CD4-positive, alpha-beta T cell treated with Interleukin-17A for 4 hours (primary cell): ENCODE results near the gene PHACTR3.

ENCODE experiments used
- DNase-seq: peaks from one replicate; pipeline ENCODE4 v3.0.0-alpha.2; 2020; ENCODE audit warnings: mixed read lengths

The PHACTR3 gene

DNA sequence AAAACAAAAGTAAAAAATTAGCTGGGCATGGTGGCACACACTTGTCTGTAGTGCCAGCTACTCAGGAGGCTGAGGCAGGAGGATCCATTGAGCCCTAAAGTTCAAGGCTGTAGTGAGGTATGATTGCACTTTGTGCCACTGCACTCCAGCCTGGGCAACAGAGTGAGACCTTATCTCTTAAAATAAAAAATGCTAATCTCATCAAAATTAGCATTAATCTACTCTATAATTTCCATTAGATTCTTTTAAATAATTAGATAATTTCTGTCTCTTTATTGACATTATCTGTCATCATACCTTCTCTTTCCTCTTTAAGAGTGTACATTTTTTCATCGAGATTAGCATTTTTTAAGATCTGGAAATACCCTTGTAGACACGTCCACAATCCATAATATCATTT is 48.0 kb downstream of the PHACTR3 start:
- DNase-seq: no peak

DNA sequence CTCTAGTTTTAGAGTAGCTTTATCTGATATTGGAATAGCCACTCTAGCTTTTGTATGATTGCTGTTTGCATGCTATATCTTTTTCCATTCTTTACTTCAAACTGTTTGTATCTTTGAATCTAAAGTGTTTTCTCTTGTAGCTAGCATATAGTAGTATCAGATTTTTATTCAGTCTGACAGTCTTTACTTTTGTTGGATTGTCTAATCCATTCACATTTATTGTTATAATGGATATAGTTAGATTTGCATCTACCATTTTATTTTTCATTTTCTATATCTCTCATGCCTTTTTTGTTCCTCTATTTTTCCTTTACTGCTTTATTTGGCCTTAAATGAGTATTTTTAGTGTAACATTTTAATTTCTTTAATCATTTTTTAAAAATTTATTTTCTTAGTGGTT is 52.1 kb downstream of the PHACTR3 start:
- no peak for DNase-seq

DNA sequence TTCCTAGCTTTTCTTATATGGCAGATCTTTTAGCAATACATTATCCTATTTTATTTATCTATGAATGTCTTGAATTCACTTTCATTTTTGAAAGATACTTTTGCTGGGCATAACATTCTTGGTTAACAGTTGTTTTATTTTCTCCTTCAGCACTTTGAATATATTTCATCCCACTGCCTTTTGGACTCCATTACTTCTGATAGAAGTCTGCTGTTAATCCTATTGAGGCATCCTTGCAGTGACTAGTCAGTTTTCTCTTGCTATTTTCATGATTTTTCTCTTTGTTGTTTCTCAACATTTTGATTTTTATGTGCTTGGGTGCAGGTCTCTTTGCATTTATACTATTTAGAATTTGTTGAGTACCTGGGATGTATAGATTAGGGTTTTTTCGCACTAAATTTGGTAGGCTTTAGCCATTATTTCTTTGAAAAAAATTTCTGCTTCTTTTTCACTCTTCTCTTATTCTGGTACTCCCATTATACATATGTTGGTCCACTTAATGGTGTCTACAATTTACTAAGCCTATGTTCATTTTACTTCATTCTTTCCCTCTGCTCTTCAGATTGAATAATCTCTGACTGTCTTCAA is 53.2 kb downstream of the PHACTR3 start:
- no peak for DNase-seq

DNA sequence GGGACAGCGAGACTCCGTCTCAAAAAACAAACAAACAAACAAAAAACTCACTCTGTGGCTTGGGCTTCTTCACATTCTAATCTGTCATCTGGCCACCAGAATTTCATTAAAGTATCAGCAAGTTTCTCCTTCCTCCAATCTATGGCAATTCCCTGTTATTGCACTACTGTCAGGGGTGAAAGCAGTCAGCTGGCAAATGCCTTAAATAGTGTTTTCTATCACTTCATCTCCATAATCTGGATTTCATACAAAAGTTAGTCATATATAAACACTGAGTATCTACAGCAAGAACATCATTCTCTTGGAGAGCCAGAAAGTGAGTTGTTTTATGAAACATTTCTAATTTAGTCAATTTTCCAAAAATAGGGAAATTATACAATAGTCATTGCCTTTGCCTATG is 56.1 kb downstream of the PHACTR3 start:
- no peak for DNase-seq

DNA sequence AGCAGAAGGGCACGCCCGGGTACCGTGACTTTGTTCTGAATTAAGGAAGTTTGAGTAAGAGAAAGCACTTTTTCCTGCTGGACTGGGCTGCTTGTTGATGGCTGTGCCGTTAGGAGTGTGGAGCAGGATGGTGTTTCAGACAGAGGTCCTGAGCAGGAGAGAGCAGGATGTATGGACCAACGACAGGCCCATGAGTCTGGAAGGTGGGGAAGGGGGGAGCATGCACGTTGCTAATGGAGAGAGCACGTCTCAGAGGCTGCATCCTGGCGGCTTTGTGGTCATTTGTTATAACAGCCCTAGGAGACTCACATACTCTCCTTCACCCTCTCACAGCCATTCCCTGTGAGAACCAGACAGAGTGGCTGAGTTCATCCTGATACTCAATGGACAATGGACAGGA is 56.8 kb downstream of the PHACTR3 start:
- no peak for DNase-seq

DNA sequence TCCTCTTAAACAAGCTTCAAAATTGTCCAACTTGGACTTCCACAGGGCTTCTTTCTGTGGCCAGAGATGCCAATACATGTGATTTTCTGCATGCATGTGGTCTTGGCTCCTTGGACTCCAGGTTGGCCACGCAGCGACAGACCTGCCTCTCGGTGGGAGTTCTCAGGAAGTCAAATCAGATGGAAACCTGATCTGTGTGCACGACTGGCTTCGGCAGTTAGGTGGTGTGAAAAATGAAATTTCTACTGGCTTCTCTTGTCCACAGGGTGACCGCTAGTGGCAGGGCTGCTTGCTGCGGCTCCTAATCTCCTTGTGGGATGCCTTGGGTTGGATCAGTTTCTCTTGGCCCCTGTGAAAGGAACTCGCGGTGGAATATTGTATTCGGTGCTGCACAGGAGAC is 57.3 kb downstream of the PHACTR3 start:
- no peak for DNase-seq

DNA sequence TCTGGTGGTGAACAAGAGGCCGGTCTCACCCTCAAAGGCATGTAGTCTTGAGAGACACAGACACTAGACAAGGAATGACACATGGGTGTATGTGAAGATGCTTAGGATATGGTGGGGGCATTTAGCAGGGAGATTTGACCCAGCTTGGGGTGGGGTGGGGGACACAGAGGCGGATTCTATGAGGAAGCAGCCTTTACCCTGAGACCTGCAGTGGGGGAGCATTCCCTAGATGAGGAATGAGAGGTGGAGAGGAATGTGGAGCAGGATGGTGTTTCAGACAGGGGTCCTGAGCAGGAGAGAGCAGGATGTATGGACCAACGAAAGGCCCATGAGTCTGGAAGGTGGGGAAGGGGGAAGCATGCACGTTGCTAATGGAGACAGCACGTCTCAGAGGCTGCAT is 57.8 kb downstream of the PHACTR3 start:
- DNase-seq: no peak

DNA sequence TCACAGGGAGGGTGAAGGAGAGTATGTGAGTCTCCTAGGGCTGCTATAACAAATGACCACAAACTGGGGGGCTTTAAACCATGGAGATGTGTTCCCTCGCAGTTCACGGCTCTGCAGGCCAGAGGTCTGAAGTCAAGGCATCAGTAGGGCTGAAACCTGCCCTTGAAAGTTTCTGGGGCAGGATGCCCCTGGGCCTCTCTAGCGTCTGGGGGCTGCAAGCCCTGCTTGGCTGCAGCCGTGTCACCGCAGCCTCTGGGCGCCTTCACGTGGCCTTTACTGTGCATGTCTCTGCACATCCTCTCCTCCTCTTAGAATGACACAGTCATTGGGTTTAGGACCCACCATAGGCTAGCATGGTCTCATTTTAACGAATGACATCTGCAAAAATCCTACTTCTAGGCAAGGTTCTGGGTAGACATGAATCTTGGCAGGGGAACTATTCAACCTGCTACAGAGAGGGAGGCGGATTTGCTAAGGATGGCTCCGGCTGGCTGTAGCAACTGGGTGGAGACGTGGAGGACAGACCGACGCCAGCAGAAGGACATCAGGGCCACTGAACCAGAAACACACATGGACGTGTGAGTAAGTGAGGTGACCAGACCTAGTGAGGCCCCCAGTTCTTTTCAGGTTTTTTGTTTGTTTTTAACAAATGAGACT is 58.6 kb downstream of the PHACTR3 start:
- no peak for DNase-seq

DNA sequence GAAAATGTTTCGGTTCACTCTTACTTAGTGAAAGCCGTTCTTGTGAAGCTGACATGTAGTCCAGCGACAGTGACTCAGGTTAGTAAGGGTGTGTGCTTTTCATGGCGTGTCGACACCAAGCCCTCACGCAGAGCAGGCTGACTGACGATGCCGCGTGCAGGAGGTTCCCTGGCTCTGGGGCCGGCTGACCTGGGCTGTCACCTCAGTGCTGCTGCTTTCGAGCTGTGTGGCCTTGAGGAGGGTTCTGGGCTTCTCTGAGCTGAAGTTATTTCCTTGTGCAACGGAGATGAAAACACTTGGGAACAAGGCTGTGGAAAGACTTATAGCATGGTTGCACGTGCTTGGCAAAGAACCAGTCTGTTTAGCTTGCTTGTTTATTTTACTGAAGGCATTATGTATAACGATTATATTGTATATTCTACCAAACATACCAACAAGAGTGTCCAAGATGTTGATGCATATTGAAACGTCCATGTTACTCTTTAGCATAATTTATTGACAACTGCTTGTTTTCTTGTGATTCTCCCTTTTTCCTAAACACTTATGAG is 59.2 kb downstream of the PHACTR3 start:
- no peak for DNase-seq

DNA sequence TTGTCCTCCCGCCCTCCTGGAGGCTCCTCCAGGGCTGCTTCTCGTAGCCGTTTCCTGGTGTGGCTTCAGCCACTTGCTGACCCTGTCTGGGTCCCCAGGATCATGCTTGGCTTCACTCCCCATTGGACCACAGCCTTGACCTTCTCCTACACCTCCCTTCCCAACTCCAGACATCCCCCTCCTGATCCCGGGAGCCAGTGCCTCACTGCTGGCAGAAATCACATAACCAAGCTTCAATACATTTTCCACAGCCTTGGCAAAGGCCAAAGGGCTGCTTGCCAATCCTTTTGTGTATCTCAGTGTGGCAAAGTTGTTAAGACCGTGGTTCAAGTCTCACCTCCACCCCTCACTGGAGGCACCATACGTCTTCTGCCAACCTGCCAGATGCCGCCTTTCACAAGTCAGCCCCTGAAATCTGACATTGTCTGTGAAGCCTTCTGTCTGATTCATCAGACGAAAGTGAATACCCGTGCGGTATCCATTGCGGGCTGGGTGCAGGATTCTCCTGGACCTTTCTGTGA is 60.1 kb downstream of the PHACTR3 start:
- DNase-seq: no peak

DNA sequence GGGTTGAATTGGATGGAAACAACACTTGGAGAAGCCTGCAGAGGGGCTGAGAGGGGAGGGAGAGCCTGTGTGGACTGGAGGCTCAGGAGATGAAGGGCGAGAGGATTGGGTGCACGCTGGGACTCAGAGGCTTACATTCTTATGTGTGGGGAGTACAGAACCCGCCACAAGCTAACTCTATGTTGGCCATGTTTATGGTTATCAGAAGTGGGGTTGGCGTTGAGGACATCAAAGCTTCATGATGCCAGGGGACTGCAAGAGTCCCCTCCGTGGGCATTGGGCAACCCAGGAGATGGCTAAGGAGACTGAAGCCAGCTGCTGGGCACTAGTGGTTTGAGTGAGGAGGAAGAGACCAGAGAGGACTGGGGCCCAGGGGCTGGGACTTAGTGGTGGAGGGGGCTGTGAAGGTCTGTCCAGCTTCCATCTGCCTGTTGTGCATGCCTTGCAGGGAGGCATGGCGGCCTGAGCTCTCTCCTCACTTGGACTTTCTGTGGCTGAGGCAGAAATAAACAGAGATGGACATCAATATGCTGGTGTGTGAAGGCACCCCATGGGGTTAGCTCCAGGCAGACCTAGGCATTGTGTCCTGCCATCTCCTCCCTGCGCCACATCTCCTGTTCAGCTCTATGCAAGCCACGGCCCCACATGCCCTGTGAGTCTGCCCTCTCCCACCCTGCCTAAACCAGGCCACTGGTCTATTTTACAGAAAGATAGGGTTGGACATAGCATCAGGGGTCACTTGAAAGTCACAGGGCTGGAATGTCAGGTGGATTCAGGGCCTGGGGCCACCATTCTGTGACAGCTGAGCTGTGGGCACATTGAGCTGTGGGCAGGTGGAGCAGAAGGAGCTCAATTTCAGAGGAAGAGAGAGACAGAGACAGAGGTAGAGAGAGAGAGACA is 61.6 kb downstream of the PHACTR3 start:
- DNase-seq: no peak

DNA sequence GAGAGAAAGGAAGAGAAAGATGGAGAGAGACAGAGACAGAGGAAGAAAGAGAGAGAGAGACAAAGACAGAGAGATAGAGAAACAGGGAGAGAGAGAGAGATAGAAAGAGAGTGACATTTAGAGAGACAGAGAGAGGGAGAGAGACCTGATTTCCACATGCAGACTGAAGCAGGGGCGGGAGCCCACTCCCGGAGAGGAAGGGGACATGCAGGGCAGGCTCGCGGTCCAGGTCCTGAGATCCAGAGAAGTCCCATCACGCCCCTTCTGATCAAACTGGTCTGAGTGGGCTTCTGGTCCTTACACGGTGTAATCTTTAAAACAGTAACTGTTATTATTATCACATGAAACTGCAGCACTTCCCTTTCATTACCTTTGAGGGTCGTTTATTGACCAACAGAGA is 62.2 kb downstream of the PHACTR3 start:
- no peak for DNase-seq

DNA sequence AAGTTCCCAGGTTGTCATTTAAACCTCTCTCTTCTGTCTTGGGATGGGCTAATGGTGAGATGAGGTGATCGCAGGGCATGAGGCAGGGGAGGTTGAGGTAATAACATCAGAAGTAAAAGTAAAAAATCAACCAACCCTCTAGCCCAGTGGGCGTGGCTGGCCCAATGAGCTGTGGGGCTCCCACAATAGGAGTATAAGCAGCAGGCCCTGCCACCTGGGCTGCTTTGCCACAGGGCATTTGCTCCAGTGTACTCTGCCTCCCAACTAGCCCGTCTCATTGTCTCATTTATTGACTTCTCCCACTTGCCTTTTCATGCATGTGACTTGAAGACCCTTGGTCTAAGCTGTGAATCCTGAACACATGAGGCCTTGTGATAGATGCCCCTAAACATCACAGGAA is 62.8 kb downstream of the PHACTR3 start:
- no peak for DNase-seq

DNA sequence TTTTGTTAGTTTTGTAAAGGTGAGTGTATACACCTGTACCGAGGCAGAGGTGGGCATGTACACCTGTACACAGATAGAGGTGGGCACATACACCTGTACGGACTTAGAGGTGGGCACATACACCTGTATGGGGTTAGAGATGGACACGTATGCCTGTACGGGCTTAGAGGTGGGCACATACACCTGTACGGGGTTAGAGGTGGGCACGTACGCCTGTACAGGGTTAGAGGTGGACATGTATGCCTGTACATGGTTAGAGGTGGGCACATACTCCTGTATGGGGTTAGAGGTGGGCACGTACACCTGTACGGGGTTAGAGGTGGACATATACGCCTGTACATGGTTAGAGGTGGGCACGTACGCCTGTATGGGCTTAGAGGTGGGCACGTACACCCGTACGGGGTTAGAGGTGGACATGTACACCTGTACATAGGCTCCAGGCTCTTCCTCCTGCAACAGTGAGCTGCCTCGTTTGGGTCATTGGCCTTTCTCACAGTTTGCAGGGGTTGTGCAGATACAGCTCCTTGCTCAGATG is 63.7 kb downstream of the PHACTR3 start:
- no peak for DNase-seq

DNA sequence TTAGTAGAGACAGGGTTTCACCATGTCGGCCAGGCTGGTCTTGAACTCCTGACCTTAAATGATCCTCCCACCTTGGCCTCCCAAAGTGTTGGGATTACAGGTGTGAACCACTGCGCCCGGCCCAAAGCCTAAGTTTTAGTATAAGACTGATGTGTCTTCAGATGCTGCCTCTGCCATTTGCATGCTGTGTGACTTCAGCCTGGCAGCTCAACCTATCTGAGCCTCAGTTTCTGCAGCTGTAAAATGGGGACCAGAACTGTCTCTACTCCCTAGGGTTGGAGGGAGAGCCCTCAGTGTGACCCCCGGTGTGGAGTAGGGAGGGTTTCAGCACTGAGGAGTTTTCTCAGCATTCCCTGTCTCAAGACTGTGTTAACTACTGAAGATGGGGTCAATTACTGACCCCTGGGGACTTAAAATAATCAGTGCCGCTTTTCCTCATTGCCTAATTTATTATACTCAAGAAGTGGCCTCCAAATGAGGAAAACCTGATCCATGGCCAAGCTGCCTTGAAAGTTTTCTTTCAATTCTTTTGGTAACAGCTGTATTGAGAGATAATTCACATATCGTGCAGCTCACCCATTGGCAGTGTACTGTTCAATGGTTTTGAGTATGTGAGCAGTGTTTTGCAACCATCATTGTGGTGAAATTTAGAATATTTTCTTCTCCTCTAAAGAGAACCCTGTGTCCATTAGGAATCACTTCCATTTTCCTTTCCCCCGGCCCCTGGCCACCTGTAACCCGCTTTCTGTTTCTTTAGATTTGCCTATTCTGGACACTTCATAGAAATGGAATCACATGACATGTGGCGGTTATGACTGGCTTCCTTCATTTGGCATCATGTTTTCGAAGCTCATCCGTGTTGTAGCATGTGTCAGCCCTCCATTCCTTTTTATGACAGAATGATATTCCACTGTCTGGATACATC is 64.8 kb downstream of the PHACTR3 start:
- DNase-seq: no peak

DNA sequence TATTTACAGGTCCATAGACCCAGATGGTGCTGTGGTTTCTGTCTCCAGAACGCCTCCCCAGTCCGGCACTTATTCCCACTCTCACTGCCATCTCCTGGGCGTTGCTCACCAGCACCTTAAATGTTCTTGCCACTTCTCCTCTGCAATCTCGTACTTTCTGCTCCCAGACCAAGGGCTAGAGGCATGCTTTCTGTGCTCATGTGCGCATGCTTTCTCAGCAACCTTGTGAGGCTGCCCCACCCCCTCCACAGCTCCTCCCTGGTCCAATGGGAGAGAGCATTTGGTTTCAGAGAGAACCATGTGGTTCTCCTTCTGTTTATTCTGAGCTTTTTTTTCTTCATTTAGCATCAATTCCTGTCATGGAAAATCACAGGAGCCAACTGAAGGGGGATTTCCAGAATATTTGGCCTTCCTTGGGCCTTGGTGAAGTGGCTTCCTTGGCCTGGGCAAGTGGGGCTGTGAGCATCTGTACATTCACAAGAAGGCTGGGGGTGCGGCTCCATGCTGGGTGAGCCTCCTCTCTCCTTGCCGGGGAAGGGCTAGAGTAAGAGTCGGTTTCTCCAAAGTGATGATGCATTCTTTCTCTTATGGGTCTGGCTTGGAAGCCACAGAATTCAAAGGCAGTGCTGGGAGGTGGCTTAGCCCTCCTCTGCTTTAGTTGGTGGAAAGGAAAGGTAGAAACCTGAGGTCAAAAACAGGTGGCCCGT is 66.6 kb downstream of the PHACTR3 start:
- DNase-seq: no peak

DNA sequence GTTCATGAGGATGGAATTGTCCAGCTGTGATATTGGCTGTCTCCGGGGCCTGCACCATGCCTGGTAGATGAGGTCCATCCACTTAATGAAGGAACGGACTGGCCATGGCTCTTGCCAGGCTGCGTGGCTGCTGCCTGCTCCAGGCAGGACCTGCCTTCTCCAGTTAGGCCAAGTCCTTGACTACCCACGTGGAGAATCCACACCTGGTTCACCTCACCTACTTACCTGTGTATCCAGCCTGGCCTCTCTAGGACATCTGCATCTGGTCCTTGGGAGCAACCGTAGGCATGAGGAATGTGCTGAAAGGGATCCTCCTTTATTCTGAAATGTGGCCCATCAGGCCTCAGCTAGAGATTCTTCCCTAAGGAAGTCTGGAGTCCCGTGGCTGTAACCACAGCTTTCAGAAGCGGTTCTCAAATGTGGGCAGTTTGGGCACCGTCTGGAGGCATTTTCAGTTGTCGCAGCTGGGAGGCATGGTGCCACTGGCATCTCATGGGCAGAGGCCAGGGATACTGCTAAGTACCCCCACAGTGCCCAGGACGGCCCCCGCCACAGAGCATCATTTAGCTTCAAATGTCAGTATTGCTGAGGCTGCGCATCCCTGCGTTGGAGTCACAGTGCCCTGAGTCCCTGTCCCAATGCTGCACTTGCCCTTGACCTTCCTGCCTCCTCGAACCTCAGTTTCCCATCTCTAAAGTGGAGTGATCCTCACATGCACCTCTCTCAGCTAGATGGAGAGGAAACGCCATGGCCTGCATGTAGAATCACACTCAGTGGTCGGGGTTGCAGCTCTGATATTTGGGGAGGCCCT is 67.5 kb downstream of the PHACTR3 start:
- DNase-seq: no peak

DNA sequence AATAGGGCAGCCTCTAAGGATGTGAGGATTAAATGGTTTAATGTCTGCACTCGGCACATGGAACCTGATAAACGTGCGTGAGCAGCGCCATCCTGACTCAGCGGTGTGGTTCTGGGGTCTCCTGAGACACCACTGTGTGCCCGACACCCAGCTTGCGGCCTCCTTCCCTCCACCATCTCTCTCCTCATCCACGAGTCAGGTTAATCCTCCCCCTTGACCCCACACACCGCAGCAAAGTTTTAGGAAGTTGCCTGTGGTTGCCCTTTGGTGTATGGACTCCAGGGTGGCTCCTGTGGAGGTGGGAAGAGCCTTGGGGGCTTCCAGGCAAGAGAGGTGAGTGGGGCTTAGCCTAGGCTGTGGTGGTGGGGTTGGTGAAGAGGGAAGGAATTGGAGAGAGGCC is 68.2 kb downstream of the PHACTR3 start:
- no peak for DNase-seq

DNA sequence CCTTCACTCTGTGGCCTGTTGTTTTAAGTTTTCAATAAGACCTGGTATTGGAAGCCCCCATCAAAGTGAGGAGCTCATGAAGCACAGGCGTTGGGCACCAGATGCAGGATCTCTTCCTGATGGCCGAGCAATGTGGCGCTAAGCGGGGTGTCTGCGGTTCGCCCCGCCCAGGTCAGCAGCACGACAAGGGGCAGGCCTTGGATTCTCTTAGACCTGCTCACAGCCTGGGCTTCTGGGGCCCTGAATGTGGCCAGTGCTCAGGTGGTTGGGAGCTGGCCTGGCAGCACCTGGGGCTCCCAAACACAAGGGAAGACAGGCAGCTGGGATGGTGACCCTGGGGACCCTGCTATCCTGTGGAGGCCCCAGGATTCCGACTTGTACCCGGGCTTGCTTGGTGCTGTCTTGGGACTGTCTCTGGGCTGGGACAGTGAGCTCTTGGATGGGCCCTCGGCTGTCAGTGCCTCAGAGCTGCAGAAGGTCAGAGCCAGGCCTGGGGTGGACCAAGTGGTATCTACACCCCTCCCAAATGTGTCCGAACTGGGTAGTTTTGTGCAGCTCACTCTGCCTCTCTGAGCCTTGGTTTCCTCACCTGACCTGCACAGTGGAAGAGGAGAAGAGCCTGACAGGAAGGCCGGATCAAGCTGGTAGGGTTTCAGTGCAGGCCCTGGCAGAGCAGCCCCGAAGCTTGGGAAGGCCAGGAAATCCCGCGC is 69.1 kb downstream of the PHACTR3 start:
- no peak for DNase-seq

DNA sequence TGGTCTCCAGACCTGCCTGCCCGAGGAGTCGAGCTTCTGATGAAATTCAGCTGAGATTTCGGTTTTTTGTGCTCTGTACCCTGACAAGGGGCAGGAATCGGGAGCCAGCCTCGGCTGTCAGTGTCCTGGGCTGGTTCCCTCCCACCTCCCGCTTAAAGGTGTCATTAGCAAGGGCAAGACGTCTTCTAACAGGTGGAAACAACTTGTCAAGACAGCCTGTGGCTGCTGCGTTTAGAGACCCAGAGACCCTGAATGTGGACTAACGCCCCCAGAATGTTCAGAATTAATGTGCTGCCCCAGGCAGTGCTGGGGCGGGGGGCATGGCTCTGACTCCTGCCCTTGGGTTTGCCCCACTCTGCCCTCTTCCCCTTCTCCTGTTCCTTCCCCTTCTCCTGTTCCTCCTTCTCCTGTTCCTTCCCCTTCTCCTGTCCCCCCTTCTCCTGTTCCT is 69.7 kb downstream of the PHACTR3 start:
- no peak for DNase-seq
